Neural crest cell (in vitro differentiated cells): Measurements from ENCODE around the gene RIOX2. TPM values are rescaled to one million over a fixed set of nuclear protein-coding genes. Genes with fewer than 3 reads are reported as not detected.

Experiments
- DNase-seq: peaks from one replicate; pipeline ENCODE4 v3.0.0; 2021; ENCODE audit warnings: low read depth, mixed read lengths, low spot score
- H3K27ac Mint-ChIP-seq: one replicate; pipeline ENCODE4 v1.8.0; 2021; ENCODE audit warnings: mild to moderate bottlenecking, mixed read lengths; ENCODE audit not compliant: unreplicated experiment
- H3K27me3 Mint-ChIP-seq: 2 replicates; pipeline ENCODE4 v1.8.0; 2021; ENCODE audit warnings: low read depth, mild to moderate bottlenecking, mixed read lengths
- H3K36me3 Mint-ChIP-seq: 2 replicates; pipeline ENCODE4 v1.8.0; 2021; ENCODE audit warnings: low read depth, mild to moderate bottlenecking, mixed read lengths
- H3K4me1 Mint-ChIP-seq: 2 replicates; pipeline ENCODE4 v1.8.0; 2021; ENCODE audit warnings: mixed read lengths
- H3K4me3 Mint-ChIP-seq: one replicate; pipeline ENCODE4 v1.8.0; 2021; ENCODE audit warnings: mild to moderate bottlenecking, mixed read lengths
- H3K9me3 Mint-ChIP-seq: 2 replicates; pipeline ENCODE4 v1.8.0; 2021; ENCODE audit warnings: mixed read lengths
- total RNA-seq: library from RNA; stranded (reverse); gene quantifications from 2 replicates; pipeline ENCODE4 v1.2.1, GENCODE V29; 2021
- TF ChIP-seq, protein P1 (sequence below): fragments of 200-600 bp; sonication (generic); conservative IDR thresholded peaks from 2 replicates; pipeline ENCODE4 v1.5.0; 2021; ENCODE audit warnings: antibody characterized with exemption, mild to moderate bottlenecking

RIOX2 gene
- total RNA-seq, 1 donor from 2014 or later, result 21.0 TPM

DNA sequence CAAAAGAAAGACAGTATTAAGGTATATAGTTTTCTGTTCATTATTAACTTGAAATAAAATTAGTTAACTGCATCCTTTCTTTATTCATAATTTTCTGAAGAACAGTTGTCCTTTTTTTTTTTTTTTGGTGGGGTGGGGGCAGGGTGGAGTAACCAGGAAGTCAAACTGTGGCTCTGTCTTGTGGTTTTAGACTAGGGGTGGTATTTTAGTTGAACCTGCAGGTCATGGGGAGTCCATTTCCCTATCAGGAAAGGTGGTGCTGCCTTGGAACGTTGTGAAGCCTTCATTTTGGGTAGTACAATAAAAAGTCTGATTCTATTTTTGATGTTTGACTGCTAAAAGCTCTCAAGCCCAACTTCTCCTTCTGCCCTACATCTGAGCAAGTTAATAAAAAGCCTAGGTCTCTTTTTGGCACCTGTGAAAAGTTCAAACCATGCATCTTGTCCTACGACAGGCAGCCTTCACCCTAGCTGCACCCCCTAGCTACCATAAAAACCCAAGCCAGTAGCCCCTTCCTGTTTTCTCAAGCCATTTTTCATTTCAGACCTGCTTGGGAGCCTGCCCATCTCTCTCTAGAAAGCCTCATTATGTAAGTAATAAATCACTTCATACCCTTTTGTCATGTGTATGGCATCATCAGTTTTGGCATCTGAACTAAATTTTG is 31.2 kb upstream of the RIOX2 start:
- Mint-ChIP-seq H3K27ac (no peak overlapping the region), H3K27me3 (no peaks in the 10 kb centered on the region), H3K9me3 (no peaks in the 10 kb centered on the region), H3K4me1 (peaks cover 6% of the 10 kb centered on the region), H3K4me3 (no peak overlapping the region), H3K36me3 (no peaks in the 10 kb centered on the region)
- TF ChIP-seq, protein P1, sequence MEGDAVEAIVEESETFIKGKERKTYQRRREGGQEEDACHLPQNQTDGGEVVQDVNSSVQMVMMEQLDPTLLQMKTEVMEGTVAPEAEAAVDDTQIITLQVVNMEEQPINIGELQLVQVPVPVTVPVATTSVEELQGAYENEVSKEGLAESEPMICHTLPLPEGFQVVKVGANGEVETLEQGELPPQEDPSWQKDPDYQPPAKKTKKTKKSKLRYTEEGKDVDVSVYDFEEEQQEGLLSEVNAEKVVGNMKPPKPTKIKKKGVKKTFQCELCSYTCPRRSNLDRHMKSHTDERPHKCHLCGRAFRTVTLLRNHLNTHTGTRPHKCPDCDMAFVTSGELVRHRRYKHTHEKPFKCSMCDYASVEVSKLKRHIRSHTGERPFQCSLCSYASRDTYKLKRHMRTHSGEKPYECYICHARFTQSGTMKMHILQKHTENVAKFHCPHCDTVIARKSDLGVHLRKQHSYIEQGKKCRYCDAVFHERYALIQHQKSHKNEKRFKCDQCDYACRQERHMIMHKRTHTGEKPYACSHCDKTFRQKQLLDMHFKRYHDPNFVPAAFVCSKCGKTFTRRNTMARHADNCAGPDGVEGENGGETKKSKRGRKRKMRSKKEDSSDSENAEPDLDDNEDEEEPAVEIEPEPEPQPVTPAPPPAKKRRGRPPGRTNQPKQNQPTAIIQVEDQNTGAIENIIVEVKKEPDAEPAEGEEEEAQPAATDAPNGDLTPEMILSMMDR, result no peak
- no peak for DNase-seq

DNA sequence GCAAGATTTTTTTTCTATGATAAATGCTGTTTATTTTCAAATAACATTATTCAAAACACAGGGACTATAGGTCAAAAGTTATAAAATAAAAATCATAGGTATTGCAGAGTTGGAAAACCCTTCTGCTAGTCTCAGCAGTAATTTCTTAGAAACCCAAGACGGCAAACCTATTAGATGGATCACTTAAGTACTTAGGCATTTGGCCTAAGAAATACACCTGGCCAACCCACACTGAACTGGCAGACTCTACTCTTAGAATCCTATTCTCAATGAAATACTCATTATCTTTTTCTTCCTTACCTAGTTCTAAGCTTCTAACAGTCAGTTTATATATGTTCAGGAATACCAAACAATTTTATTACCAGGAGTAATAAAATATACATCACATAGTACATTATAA is 30.5 kb upstream of the RIOX2 start:
- Mint-ChIP-seq H3K9me3 (no peaks in the 10 kb centered on the region), H3K4me1 (peaks cover 6% of the 10 kb centered on the region), H3K36me3 (no peaks in the 10 kb centered on the region), H3K27me3 (no peaks in the 10 kb centered on the region), H3K4me3 (no peak overlapping the region), H3K27ac (no peak overlapping the region)
- TF ChIP-seq, protein P1, result no peak
- DNase-seq, result no peak

DNA sequence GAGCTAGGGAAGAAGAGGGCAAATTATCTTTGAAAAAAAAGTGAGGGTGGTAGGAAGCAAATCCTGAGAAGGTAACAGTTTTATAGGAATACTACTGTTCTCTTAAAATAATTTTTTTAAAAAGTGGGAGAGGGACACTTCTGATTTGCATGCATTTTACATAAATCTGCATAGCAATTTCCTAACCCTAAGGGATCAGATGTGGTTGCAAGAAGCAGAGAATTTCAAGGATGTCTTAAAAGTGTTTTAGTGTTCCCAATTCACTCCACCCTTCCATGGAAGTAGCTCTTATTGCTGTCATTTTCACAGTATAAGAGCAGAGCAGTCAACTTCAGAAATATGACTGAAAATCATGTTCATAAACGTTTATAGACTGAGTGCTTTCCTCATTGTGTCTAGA is 27.8 kb upstream of the RIOX2 start:
- TF ChIP-seq, protein P1, result no peak
- Mint-ChIP-seq H3K4me3 (no peak overlapping the region), H3K36me3 (no peaks in the 10 kb centered on the region), H3K9me3 (no peaks in the 10 kb centered on the region), H3K4me1 (peaks cover 6% of the 10 kb centered on the region), H3K27me3 (no peaks in the 10 kb centered on the region), H3K27ac (no peak overlapping the region)
- DNase-seq, result no peak

DNA sequence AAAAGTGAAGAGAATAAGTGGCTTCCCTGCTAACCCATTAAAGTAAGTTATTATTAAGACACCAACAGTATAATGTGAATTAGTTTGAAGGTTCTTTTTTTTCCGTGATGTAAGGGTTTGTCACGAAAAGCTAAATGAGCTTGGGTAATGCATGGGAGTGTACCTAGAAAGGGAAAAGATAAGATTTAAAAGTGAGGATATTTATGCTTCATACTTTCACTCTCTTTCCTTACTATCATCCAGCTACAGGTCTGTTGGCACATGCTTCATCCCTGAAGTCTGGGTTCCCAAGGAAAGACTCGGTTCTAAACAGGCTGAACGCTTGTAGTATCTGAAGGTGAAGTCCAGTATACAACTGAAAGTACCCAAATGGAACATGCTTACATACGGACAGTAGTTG is 26.9 kb upstream of the RIOX2 start:
- H3K36me3 Mint-ChIP-seq, result no peaks in the 10 kb centered on the region
- no peak overlapping the region for H3K27ac Mint-ChIP-seq
- peaks cover 6% of the 10 kb centered on the region for H3K4me1 Mint-ChIP-seq
- H3K9me3 Mint-ChIP-seq, result no peaks in the 10 kb centered on the region
- DNase-seq, result no peak
- no peaks in the 10 kb centered on the region for H3K27me3 Mint-ChIP-seq
- TF ChIP-seq, protein P1, result no peak
- H3K4me3 Mint-ChIP-seq, result no peak overlapping the region

DNA sequence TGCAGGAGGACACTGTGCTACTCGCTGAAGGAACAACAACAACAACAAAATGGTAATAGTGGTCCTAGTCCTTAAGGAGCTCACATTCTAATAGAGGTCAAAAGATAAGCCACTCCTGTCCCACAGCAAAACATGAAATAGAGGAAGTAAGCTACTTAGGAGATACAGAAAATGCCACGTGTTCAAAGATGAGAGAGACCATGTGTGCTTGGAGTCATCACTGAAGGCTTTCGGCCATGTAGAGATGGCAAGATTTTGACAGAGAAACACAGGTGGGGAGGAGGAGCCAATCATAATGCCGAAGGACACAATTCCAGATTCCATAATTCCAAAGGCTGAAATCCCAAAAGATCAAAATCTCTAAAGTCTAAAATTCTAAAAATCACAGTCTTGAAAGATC is 24.8 kb upstream of the RIOX2 start:
- TF ChIP-seq, protein P1, result no peak

More for the DNA sequence above, 24.8 kb upstream of the RIOX2 start:
- Mint-ChIP-seq H3K27ac (no peak overlapping the region), H3K36me3 (no peaks in the 10 kb centered on the region), H3K4me3 (no peak overlapping the region), H3K27me3 (peaks cover 9% of the 10 kb centered on the region), H3K9me3 (no peaks in the 10 kb centered on the region), H3K4me1 (peaks cover 5% of the 10 kb centered on the region)
- no peak for DNase-seq
